ENCODE measurements around the gene TELO2.

TELO2 gene

DNA sequence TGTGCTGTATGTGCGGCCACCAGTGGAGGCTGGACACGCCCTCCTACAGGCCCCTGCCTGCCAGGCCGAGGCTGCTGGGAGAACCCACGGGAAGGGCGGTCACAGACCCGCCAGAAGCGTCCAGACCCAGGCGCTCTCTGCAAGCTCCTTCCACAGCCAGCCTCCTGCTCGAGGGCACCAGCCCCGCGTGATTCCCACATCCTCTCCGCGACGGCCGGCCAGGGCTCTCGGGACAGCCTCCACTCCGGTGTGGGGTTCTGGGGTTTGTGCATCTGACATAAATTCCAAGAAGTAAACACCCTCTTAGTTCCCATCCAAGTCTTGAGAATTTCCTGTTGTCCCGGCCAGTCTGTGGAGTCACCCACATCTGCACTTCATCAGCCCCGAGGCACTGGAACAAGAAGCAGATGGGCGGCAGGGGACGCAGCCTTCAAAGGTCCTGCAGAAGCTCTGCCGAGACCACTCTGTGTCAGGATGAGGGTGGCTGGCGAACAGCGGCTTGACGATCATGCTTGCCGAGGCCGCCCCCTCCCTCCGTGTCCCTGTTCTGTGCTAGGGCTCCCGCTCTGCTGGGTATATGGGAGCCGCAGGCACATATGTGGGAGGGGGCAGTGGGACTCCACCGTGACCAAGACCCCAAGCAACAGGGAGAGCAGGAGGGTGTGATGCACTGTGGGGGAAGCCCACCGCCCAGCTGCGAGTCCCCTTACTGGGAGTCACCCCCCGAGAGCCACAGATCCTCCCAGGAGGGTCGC, 37.9 kb downstream of the TELO2 start:
- TF ChIP-seq, protein P1, sequence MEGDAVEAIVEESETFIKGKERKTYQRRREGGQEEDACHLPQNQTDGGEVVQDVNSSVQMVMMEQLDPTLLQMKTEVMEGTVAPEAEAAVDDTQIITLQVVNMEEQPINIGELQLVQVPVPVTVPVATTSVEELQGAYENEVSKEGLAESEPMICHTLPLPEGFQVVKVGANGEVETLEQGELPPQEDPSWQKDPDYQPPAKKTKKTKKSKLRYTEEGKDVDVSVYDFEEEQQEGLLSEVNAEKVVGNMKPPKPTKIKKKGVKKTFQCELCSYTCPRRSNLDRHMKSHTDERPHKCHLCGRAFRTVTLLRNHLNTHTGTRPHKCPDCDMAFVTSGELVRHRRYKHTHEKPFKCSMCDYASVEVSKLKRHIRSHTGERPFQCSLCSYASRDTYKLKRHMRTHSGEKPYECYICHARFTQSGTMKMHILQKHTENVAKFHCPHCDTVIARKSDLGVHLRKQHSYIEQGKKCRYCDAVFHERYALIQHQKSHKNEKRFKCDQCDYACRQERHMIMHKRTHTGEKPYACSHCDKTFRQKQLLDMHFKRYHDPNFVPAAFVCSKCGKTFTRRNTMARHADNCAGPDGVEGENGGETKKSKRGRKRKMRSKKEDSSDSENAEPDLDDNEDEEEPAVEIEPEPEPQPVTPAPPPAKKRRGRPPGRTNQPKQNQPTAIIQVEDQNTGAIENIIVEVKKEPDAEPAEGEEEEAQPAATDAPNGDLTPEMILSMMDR (IDR thresholded peaks at IDR 0.05; ENCODE audit: extremely low read depth, insufficient read depth, missing control alignments) = no peak
- in situ Hi-C loops (cut with MboI; ENCODE audit: low pct_unique_long_range_greater_than_20kb, low sequenced_read_pairs, unreplicated experiment) = no loop called here
- DNase-seq (ENCODE audit: low spot score) = no peak

DNA sequence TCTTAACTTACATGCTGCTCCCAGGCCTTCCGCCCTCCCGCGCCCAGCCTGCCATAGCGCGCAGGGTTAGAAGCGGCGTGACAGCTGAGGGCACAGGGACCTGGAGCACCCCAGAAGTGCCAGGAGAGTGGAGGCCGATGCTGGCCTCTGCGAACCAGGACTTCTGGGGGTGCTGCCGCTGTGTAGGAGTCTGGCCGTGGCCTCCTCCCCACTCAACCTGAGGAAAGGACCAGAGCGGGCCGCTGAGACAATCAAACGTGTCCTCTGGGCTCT, 38.4 kb downstream of the TELO2 start:
- DNase-seq (ENCODE audit: low spot score) = no peak
- TF ChIP-seq, protein P1 (IDR thresholded peaks at IDR 0.05; ENCODE audit: extremely low read depth, insufficient read depth, missing control alignments) = no peak
- in situ Hi-C loops (cut with MboI; ENCODE audit: low pct_unique_long_range_greater_than_20kb, low sequenced_read_pairs, unreplicated experiment) = no loop called here

DNA sequence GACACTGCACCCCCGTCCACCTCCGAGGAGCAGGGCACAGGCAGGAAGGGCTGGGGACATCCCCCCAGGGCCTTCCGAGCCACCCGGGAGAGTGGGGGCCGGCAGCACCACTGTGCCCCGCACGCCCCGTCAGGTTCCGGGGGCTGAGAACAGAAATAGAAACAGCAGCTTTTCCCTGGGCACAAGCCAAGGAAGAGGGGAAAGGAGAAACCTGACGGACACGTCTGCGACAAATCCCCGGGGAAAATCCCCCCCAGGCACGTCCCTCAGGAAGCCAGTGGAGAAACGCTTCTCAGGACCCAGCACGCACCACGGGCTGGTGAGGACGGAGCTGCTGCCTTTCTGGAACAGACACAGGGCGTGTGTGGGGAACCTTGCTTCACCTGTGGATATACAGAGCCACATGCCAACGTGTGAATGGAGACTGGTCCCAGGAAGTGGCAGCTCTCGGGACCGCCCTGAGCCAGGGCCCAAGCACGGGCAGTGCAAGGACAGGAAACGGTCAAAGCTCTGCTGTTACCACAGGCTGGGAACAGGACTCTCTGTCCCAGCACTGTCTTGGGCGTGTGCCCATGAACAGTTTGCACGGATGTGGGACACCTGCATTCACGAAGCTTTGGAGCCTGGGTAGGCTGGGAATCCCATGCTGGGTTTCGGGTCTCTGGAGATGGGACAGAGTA, 39.1 kb downstream of the TELO2 start:
- DNase-seq (ENCODE audit: low spot score) = no peak
- TF ChIP-seq, protein P1 (IDR thresholded peaks at IDR 0.05; ENCODE audit: extremely low read depth, insufficient read depth, missing control alignments) = no peak
- in situ Hi-C loops (cut with MboI; ENCODE audit: low pct_unique_long_range_greater_than_20kb, low sequenced_read_pairs, unreplicated experiment) = no loop called here

DNA sequence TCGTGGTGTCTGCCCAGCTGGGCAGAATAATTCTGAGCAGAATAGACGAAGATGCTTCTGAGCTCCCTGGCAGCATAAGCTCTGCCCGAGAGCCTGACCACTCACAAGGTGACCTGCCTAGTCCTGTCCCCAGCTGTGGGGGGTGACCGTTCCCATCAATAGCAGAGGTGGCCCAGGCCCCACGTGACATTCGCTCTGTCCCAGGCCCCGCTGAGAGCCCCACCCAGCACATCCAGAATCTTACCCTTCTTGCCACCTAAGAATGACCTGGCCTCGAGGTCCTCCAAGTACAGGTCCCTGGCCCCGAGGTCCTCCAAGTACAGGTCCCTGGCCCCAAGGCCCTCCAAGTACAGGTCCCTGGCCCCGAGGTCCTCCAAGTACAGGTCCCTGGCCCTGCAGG, 39.6 kb downstream of the TELO2 start:
- DNase-seq (ENCODE audit: low spot score) = no peak
- in situ Hi-C loops (cut with MboI; ENCODE audit: low pct_unique_long_range_greater_than_20kb, low sequenced_read_pairs, unreplicated experiment) = no loop called here
- TF ChIP-seq, protein P1 (IDR thresholded peaks at IDR 0.05; ENCODE audit: extremely low read depth, insufficient read depth, missing control alignments) = no peak

DNA sequence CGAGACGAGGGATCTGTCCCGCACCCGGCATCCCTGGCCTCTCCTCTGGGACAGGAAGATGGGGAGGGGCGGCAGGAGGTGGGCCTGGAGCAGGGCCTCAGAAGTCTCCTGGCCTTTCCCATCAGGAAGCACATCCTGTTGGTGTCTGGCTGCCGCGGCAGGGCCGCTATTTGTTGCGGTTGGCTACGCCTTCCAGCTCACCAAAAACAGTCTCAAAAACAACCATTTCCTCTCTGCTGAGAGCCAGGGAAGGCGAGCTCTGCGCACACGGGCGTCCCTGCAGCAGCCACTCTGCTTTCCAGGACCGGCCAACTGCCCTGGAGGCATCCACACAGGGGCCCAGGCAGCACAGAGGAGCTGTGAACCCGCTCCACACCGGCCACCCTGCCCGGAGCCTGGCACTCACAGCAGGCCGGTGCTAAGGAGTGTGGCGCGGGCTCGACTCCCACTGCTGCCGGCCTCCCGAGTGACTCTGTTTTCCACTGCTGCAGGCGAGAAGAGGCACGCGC, 40.3 kb downstream of the TELO2 start, which contains the start of gene TMEM204:
TSS of gene TMEM204 (plus strand) at position 224 of the 509 bp plus-strand sequence. CDS start 610 bp downstream, outside the sequence.
- in situ Hi-C loops (cut with MboI; ENCODE audit: low pct_unique_long_range_greater_than_20kb, low sequenced_read_pairs, unreplicated experiment) = no loop called here
- TF ChIP-seq, protein P1 (IDR thresholded peaks at IDR 0.05; ENCODE audit: extremely low read depth, insufficient read depth, missing control alignments) = no peak
- DNase-seq (ENCODE audit: low spot score) = no peak

DNA sequence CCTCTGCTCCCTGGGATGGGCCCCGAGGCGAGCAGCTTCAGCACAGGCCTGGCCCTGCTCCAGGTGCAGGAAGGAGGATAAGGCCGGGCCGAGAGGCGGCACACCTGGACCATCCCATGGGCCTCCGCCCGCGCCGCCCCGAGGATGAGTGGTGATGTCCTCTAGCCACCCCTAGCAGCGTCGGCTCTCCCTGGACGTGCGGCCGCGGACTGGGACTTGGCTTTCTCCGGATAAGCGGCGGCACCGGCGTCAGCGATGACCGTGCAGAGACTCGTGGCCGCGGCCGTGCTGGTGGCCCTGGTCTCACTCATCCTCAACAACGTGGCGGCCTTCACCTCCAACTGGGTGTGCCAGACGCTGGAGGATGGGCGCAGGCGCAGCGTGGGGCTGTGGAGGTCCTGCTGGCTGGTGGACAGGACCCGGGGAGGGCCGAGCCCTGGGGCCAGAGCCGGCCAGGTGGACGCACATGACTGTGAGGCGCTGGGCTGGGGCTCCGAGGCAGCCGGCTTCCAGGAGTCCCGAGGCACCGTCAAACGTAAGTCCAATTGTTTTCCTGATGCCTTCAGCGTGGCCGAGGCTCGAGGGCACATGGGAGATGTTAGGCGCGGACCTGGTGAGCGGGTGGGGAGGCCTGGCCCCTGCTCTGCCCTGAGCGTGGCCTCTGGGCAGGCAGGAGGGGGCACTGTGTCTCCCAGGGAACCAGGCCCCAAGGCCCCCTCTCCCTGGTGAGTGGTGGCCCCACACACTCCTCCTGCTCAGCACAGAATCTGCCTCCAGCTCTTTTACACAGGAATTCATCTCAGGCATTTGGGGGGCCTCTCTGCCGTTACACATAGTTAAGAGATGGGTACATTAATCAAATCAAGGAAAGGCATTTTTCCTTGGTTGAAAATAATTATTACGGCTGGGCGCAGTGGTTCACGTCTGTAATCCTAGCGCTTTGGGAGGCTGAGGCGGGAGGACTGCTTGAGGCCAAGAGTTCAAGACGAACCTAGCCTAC, 41.2 kb downstream of the TELO2 start:
- no peak for DNase-seq (ENCODE audit: low spot score)
- TF ChIP-seq, protein P1 (IDR thresholded peaks at IDR 0.05; ENCODE audit: extremely low read depth, insufficient read depth, missing control alignments) = no peak
- in situ Hi-C loops (cut with MboI; ENCODE audit: low pct_unique_long_range_greater_than_20kb, low sequenced_read_pairs, unreplicated experiment) = no loop called here

Measured in GM13977 (cell line).